ENCODE data around the gene CHPF2.

The CHPF2 gene

DNA sequence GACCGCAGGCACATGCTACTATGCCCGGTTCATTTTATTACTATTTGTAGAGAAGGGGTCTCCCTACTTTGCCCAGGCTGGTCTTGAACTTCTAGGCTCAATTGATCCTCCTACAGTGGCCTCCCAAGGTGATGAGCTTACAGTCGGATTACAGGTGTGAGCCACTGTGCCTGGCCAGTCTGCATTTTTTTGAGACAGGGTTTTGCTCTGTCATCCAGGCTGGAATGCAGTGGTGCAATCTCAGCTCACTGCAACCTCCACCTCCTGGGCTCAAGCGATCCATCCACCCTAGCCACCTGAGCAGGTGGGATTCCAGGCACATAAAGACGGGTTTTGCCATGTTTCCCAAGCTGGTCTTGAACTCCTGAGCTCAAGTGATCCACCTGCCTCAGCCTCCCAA is 19.7 kb upstream of the CHPF2 start:
- H3K27ac ChIP-seq, result no peak overlapping the region
- TF ChIP-seq ZFX (IDR thresholded peaks at IDR 0.05; ENCODE audit: borderline replicate concordance) (no peak), CTCF (IDR thresholded peaks at IDR 0.05) (no peak)

DNA sequence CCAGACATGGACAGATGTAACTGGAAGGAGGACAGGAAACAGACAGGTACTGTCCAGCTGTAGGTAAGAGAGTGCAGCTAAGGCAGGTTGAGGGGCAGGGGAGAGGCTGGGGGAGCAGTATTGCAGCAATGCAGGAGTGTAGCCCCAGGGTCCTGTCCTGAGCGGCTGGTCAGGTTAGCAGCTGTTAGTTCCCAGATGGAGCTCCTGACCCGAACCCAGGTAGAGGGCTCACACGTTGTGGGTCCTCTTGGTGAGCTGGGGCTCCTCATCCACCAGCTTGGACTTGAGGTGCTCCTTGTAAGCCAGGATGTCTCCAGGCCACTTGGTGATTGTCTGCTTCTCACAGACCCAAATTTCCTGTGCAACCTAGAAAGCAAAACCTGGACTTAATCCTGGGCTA is 18.5 kb upstream of the CHPF2 start:
- TF ChIP-seq CTCF (IDR thresholded peaks at IDR 0.05), result no peak
- no peak for TF ChIP-seq ZFX (IDR thresholded peaks at IDR 0.05; ENCODE audit: borderline replicate concordance)
- H3K27ac ChIP-seq, result no peak overlapping the region

GRCh38 chr7:151215396-151215795 is 16.9 kb upstream of the CHPF2 start:
- TF ChIP-seq CTCF (IDR thresholded peaks at IDR 0.05), result no peak
- no peak overlapping the region for H3K27ac ChIP-seq

DNA sequence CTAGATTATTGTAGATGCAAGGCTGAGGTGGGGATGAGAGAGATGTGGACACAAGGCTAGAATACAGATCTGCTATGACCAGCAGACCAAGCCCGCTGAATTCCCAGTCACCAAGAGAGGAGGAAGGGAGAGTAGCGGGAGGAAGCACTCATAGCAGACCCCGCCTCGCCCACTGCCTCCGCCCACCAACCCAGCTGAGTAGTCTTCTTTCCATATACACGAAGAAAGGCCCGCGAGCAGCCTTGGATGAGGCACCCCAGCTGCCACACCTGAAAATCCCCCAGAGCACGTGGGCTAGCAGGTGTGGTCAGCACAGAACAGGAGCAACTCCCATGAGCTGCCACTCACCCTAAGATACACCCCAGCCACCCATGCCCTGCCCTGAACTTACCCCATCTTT is 14.1 kb upstream of the CHPF2 start:
- H3K27ac ChIP-seq, result no peak overlapping the region
- TF ChIP-seq ZFX (IDR thresholded peaks at IDR 0.05; ENCODE audit: borderline replicate concordance), result no peak
- TF ChIP-seq CTCF (IDR thresholded peaks at IDR 0.05), result no peak

DNA sequence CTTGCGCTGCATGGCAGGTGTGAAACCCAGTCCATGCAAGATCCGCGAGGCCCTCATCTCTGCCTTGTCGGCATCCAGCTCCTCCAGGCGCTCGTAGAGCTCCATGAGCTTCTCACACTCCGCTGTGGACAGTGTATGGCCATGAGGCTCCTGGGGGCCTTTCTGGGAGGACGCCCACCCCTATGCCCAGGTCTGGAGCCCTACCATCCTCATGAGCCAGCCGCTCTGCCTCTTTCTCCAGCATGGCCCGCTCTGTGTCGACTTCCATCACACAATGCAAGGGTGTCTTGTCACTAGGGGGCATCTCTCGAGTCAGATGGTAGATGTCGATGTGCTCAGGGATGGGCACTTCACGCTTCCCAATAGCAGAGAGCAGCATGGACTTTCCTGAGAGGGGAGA is 8.6 kb upstream of the CHPF2 start:
- no peak overlapping the region for H3K27ac ChIP-seq
- TF ChIP-seq CTCF (IDR thresholded peaks at IDR 0.05) (no peak), ZFX (IDR thresholded peaks at IDR 0.05; ENCODE audit: borderline replicate concordance) (no peak)

GRCh38 chr7:151225948-151226510 is 6.3 kb upstream of the CHPF2 start:
- TF ChIP-seq CTCF (IDR thresholded peaks at IDR 0.05) (no peak), ZFX (IDR thresholded peaks at IDR 0.05; ENCODE audit: borderline replicate concordance) (no peak)
- H3K27ac ChIP-seq, result peak overlapping the region; percentile 89; the same call in 1 of the 2 replicates

DNA sequence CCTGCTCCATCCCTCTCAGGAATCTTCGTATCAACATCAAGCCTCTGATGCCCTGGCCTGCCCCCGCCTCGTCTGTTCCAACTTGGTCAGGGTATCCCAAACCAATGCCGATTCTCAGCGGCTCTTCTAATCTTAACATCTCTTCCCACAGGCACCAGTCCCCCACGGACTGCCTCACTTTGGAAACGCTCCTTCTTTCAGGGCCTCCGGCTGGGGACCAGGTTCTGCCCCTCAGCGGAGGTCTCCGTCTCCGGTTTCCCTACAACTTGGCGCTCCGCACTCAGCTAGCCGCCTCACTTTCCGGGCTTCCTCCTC is 5.8 kb upstream of the CHPF2 start:
- TF ChIP-seq CTCF (IDR thresholded peaks at IDR 0.05) (no peak), ZFX (IDR thresholded peaks at IDR 0.05; ENCODE audit: borderline replicate concordance) (no peak)
- H3K27ac ChIP-seq, result peak overlapping the region; percentile 89

Data from 22Rv1 (cell line).